Measurements from ENCODE around the gene TIFAB.
A peak's percentile ranks its signal among the peaks of the same experiment; 100 is the strongest.

TIFAB gene

DNA sequence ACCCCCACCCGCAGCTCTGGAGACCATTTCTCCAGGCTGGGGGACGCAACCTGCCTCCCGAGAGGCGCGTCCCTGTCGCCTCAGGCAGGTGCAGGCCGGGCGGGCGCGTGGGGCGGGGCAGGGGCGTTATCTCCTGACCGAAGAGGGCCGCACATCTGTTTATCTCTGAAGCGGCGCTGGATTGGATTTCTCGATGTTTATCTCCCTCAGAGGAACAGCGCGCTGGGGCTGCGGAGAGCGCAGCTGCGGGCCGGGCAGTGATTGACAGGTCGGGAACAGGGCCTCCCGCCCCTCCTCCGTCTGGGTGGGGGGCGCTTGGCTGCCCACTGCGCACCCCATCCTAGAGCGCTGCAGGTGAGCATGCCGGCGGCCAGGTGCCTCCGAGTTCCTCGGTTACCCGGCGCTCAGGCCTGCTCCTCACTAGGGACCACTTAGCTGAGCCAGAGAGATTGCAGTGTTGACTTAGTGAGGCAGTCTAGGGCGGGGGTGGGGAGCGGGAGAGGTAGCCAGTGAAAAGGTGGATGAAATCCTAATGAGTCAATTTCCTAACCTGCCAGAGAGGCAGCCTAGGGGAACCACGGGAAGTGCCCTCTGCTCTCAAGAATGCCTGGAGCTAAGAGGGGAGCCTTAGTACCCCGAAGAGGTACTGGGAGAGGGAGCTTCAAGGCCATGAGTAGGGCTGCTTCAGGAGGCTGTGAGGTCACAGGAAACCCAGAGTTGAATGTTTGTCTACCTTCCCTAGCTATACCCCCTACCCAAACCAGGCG, 39.6 kb upstream of the TIFAB start:
- TF ChIP-seq CTCF (IDR thresholded peaks at IDR 0.05; ENCODE audit: low read depth, low read length, missing control alignments), result no peak
- no peak overlapping the region for H3K4me3 ChIP-seq (replicated peaks; ENCODE audit: low read depth, low read length)
- DNase-seq (ENCODE audit: extremely low read depth, low read depth), result no peak

- DNase-seq (ENCODE audit: extremely low read depth, low read depth), result no peak
- H3K4me3 ChIP-seq (replicated peaks; ENCODE audit: low read depth, low read length), result no peak overlapping the region
These were observed 38.9 kb upstream of the TIFAB start for GRCh38 chr5:135491038-135491551.

DNA sequence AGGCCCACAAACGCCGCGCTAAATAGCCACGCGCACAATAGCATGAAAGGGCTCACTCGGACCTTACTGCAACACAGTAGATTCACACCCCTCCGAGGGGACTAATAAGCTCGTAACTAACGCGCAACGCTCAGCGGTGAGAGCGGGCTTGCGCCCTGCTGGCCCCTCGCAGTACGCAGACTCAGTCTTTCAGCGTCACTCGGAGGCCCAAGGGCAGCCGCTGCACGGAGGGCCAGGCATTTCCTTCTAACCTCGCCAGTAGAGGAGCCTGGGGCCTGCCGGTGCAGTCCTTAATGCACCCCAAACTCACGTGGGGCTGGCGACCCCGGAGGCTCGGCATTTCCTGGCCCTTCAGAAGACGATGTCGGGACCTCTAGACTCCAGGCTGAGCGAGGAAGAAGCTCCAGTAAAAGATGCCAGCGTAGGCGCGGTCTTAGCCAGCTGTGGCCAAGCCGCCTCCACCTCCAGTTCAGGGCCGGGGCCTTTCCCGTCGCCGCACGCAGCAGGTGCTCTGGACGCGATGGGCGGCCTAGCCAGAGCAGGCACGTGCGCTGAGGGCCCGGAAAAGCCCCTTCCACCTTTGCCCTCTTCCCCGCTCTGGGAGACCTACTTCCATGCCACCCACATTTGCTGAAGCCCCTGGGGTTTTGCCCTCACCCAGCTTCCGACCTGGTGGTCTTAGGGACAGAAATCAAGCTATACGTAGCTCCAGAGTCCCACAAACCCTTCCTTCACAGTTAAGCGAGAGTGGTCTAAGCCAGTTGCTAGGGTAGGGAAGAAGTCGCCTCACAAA, 38.3 kb upstream of the TIFAB start:
- DNase-seq (ENCODE audit: extremely low read depth, low read depth), result no peak
- no peak for TF ChIP-seq CTCF (IDR thresholded peaks at IDR 0.05; ENCODE audit: low read depth, low read length, missing control alignments)
- H3K4me3 ChIP-seq (replicated peaks; ENCODE audit: low read depth, low read length), result no peak overlapping the region

More at GRCh38 chr5:135491038-135491551, 38.9 kb upstream of the TIFAB start:
- no peak for TF ChIP-seq CTCF (IDR thresholded peaks at IDR 0.05; ENCODE audit: low read depth, low read length, missing control alignments)

- no peak for DNase-seq (ENCODE audit: extremely low read depth, low read depth)
- peak overlapping the region; percentile 38 for H3K4me3 ChIP-seq (replicated peaks; ENCODE audit: low read depth, low read length)
- no peak for TF ChIP-seq CTCF (IDR thresholded peaks at IDR 0.05; ENCODE audit: low read depth, low read length, missing control alignments)
These were observed 37.5 kb upstream of the TIFAB start for GRCh38 chr5:135489466-135490244.

GRCh38 chr5:135488727-135489465, 36.7 kb upstream of the TIFAB start:
- no peak for TF ChIP-seq CTCF (IDR thresholded peaks at IDR 0.05; ENCODE audit: low read depth, low read length, missing control alignments)
- peak; percentile 21 for DNase-seq (ENCODE audit: extremely low read depth, low read depth)
- H3K4me3 ChIP-seq (replicated peaks; ENCODE audit: low read depth, low read length), result peak overlapping the region; percentile 38

Data from HFF-Myc (cell line).